HG02840 (cell line): ENCODE results near the gene SPG11.
"Not testable (repeated sequence)": the region's sequence is repeated elsewhere in the genome, so short reads cannot be mapped to it uniquely, and the experiment has no call there.

Experiments
- ATAC-seq: cut with Tn5 transposase; IDR thresholded peaks from one replicate; pipeline ENCODE4 v1.9.1; 2021; ENCODE audit warnings: mild to moderate bottlenecking, moderate library complexity, moderate number of reproducible peaks; ENCODE audit not compliant: unreplicated experiment, low FRiP score

SPG11 gene, protein sequence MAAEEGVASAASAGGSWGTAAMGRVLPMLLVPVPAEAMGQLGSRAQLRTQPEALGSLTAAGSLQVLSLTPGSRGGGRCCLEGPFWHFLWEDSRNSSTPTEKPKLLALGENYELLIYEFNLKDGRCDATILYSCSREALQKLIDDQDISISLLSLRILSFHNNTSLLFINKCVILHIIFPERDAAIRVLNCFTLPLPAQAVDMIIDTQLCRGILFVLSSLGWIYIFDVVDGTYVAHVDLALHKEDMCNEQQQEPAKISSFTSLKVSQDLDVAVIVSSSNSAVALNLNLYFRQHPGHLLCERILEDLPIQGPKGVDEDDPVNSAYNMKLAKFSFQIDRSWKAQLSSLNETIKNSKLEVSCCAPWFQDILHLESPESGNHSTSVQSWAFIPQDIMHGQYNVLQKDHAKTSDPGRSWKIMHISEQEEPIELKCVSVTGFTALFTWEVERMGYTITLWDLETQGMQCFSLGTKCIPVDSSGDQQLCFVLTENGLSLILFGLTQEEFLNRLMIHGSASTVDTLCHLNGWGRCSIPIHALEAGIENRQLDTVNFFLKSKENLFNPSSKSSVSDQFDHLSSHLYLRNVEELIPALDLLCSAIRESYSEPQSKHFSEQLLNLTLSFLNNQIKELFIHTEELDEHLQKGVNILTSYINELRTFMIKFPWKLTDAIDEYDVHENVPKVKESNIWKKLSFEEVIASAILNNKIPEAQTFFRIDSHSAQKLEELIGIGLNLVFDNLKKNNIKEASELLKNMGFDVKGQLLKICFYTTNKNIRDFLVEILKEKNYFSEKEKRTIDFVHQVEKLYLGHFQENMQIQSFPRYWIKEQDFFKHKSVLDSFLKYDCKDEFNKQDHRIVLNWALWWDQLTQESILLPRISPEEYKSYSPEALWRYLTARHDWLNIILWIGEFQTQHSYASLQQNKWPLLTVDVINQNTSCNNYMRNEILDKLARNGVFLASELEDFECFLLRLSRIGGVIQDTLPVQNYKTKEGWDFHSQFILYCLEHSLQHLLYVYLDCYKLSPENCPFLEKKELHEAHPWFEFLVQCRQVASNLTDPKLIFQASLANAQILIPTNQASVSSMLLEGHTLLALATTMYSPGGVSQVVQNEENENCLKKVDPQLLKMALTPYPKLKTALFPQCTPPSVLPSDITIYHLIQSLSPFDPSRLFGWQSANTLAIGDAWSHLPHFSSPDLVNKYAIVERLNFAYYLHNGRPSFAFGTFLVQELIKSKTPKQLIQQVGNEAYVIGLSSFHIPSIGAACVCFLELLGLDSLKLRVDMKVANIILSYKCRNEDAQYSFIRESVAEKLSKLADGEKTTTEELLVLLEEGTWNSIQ (N-terminal part only)

DNA sequence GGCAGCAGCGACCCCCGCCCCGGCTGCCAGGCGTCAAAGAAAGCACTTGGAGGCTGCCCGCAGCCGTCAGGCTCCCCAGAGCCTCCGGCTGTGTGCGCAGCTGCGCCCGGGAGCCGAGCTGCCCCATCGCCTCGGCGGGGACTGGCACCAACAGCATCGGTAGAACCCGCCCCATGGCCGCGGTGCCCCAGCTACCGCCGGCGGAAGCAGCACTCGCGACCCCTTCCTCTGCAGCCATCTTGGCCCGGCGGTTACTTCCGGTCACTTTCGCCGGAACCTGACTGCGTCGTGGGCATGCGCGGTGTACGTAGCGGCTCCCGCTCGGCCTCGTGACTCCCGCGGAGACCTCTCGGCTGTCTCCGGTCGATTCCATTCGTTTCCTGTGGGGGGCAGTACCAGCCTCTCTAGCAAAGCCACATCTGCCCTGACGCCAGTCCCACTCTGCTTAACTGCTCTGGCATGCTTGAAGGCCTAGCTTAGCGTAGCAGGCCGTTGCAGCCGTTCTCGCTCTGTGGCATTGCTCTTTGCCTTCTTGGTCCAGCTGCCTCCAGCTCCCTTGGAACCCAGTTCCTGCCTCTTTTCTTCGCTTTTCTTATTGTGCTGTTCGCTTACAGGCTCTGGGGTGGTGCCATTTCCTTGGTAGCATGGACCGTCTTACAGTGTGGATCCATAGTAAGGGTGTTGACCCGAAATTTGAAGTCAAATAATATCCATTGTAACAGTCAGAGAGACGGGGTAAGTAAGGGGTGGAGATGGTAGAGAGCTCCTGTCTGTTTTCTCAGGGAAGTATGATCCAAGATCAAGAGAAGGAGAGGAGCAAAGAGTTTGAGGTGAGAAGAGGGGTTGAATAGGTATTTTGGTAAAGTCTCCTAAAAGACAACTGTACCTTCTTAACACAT is at the start of gene SPG11:
SPG11 (minus strand) TSS at position 253 of the 899 bp plus-strand sequence; CDS start at position 238, 15 bp downstream.
- ATAC-seq: peak; percentile 83

DNA sequence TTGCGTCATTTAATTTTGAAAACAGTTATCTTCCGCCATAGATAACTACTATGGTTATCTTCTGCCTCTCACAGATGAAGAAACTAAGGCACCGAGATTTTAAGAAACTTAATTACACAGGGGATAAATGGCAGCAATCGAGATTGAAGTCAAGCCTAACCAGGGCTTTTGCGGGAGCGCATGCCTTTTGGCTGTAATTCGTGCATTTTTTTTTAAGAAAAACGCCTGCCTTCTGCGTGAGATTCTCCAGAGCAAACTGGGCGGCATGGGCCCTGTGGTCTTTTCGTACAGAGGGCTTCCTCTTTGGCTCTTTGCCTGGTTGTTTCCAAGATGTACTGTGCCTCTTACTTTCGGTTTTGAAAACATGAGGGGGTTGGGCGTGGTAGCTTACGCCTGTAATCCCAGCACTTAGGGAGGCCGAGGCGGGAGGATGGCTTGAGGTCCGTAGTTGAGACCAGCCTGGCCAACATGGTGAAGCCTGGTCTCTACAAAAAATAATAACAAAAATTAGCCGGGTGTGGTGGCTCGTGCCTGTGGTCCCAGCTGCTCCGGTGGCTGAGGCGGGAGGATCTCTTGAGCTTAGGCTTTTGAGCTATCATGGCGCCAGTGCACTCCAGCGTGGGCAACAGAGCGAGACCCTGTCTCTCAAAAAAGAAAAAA is 49.0 kb upstream of the SPG11 start:
- ATAC-seq: no peak

DNA sequence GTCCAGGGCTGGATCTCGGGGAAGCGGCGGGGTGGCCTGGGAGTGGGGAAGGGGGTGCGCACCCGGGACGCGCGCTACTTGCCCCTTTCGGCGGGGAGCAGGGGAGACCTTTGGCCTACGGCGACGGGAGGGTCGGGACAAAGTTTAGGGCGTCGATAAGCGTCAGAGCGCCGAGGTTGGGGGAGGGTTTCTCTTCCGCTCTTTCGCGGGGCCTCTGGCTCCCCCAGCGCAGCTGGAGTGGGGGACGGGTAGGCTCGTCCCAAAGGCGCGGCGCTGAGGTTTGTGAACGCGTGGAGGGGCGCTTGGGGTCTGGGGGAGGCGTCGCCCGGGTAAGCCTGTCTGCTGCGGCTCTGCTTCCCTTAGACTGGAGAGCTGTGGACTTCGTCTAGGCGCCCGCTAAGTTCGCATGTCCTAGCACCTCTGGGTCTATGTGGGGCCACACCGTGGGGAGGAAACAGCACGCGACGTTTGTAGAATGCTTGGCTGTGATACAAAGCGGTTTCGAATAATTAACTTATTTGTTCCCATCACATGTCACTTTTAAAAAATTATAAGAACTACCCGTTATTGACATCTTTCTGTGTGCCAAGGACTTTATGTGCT is 48.4 kb upstream of the SPG11 start:
- no peak for ATAC-seq

DNA sequence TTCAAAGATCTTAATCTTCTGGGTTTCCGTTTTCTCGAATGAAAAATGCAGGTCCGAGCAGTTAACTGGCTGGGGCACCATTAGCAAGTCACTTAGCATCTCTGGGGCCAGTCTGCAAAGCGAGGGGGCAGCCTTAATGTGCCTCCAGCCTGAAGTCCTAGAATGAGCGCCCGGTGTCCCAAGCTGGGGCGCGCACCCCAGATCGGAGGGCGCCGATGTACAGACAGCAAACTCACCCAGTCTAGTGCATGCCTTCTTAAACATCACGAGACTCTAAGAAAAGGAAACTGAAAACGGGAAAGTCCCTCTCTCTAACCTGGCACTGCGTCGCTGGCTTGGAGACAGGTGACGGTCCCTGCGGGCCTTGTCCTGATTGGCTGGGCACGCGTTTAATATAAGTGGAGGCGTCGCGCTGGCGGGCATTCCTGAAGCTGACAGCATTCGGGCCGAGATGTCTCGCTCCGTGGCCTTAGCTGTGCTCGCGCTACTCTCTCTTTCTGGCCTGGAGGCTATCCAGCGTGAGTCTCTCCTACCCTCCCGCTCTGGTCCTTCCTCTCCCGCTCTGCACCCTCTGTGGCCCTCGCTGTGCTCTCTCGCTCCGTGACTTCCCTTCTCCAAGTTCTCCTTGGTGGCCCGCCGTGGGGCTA is 47.8 kb upstream of the SPG11 start, which contains the start of the genes B2M and PATL2:
B2M (plus strand) TSS at position 422 of the 647 bp plus-strand sequence; CDS start at position 452, 30 bp downstream.
PATL2 (minus strand) TSS at position 228 of the 647 bp plus-strand sequence. CDS start 34,833 bp downstream, outside the sequence.
- ATAC-seq: peak; percentile 83

DNA sequence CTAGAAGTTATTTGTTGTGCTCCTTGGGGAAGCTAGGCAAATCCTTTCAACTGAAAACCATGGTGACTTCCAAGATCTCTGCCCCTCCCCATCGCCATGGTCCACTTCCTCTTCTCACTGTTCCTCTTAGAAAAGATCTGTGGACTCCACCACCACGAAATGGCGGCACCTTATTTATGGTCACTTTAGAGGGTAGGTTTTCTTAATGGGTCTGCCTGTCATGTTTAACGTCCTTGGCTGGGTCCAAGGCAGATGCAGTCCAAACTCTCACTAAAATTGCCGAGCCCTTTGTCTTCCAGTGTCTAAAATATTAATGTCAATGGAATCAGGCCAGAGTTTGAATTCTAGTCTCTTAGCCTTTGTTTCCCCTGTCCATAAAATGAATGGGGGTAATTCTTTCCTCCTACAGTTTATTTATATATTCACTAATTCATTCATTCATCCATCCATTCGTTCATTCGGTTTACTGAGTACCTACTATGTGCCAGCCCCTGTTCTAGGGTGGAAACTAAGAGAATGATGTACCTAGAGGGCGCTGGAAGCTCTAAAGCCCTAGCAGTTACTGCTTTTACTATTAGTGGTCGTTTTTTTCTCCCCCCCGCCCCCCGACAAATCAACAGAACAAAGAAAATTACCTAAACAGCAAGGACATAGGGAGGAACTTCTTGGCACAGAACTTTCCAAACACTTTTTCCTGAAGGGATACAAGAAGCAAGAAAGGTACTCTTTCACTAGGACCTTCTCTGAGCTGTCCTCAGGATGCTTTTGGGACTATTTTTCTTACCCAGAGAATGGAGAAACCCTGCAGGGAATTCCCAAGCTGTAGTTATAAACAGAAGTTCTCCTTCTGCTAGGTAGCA is 47.0 kb upstream of the SPG11 start:
- ATAC-seq: peak; percentile 1

DNA sequence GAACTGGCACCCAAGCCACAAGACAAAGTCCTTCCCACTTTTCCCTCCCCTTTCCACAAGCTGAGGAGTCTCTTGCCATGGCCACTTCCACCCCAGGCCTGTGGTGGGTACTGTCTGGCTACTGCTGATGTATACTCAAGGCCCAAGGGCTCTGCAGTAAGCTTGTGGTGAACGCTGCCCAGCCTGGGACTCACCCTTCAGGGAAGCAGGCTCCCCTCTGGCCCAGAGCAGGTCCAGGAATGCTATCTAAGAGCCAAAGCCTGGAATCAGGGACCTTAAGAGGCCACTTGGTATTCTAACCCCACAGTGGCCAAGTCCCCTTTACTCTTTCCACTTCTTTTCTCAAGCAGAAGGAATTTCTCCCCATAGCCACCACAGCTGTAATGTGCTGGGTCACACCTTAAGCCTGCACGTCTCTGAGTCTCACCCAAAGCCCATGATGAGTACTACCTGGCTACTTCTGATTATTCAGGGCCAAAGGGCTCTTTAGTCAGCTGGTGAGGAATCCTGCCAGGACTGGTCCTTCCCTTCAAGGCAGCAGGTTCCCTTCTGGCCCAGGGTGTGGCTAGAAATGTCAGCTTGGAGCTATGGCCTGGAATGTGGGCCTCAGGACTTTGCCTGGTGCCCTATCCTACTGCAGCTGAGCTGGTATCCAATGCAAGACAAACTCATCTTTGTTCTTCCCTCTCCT is 43.6 kb upstream of the SPG11 start:
- no peak for ATAC-seq

DNA sequence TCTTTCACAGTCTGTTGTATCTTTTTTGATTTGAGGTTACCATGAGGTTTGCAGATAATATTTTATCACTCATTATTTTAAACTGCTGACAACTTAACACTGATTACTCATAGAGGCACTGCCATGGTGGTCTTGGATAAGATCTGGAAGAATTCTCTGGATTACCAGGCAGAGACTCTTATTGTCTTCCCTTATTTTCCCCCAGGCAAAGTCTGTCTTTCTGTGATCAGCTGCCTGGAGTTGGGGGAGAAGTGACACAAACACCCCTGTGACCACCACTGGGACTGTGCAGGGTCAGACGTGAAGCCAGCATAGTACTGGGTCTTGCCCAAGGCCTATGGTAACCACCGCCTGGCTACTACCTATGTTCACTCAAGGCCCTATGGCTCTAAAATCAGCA is 42.9 kb upstream of the SPG11 start:
- no peak for ATAC-seq

DNA sequence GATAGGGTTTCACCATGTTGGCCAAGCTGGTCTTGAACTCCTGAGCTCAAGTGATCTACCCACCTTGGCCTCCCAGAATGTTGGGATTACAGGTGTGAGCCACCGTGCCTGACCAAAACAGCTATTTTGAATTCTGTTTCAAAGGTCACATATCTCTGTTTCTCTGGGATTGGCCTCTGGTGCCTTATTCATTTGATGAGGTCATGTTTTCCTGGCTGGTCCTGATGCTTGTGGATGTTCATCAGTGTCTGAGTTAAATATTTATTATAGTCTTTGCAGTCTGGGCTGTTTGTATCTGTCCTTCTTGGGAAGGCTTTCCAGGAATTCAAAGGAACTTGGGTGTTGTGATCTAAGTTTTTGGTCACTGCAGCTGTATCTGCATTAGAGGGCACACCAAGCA is 42.5 kb upstream of the SPG11 start:
- no peak for ATAC-seq

DNA sequence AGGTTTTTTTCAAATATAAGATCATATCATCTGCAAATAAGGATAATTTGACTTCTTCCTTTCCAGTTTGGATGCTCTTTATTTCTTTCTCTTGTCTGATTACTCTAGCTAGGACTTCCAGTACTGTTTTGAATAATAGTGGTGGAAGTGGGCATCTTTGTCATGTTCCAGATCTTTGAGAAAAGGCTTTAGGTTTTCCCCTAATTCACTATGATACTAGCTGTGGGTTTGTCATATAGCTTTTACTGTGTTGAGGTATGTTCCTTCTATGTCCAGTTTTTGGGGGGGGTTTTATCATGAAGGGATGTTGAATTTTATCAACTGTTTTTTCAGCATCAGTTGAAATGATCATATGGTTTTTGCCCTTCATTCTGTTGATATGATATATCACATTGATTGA is 37.2 kb upstream of the SPG11 start:
- ATAC-seq: not testable (repeated sequence)

DNA sequence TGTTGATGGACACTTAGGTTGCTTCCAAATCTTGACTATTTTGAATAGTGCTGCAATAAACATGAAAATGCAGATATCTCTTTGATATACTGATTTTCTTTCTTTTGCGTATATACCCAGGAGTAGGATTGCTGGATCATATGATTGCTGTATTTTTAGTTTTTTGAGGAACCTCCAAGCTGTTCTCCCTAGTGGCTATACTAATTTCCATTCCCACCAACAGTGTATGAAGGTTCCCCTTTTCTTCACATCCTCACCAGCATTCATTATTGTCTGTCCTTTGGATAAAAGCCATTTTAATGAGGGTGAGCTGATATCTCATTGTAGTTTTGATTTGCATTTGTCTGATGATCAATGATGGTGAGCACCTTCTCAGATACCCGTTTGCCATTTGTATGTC is 35.2 kb upstream of the SPG11 start:
- ATAC-seq: no peak

DNA sequence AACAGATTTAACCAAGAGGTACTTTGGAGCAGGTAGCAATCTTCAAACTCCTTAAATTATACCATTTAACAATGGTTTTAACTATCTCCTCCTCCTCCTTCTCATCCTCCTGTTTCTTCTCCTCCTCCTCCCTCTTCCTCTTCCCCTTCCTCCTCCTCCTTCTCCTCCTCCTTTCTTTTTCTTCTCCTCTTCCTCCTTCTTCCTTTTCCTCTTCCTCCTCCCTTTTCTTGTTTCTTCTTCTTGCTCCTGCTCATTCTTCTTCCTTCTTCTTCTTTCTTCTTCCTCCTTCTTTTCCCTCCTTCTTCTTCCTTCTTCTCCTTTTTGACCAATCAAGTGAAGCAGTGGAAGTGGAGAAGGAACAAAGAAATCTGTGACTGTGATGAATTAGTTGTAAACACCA is 33.6 kb upstream of the SPG11 start:
- no peak for ATAC-seq

DNA sequence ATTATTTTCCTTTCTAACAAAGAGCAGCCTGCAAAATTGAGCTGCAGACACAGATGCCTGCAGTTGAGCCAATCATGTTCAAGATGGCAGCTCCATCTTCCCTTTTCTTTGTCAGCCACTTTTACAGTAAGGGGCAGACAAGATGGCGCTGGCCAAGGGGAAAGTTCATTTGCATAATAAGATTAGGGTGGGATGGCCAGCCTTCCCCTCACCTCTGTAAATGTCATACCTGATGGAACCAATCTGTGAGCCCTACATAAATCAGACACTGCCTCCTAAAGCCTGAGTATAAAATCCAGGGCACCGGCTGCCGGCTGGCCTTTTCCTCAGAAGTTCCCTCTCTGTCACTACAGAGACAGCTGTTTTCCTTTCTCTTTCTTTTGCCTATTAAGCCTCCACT is 31.8 kb upstream of the SPG11 start:
- no peak for ATAC-seq

DNA sequence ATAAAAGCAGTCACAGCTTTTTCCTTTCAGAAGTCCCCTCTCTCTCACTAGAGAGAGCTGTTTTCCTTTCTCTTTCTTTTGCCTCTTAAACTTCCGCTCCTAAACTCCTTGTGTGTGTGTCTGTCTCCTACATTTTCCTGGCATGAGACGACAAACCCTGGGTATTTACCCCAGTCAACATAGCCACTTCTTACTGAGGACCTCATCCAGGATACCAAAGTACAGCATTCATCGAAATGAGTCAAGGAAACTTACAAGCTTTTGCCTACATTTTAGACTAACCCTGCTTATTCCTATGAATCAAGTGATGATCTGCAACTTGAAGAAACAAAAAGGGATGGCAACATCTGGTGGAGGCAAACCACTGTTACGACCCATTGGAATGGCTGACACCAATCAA is 31.0 kb upstream of the SPG11 start:
- ATAC-seq: no peak

DNA sequence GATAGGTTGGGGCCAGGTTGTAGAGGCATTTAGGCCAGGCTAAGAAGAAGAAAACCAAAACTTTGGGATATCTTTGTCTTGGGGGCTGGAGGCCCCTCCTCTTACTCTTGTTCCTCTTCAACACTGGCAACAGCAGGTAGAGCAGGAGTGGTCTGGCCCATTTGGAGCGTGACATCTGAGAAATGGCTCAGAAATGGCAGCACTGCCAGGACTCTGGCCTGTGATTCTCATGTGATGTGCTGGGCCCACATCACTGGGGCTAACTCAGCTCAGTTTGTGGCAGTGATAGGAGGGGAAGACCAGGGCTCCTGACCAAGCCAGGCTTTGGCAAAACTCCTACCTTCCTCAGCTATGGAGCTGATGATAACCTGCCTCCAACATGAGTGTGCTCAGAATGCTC is 29.2 kb upstream of the SPG11 start:
- no peak for ATAC-seq

DNA sequence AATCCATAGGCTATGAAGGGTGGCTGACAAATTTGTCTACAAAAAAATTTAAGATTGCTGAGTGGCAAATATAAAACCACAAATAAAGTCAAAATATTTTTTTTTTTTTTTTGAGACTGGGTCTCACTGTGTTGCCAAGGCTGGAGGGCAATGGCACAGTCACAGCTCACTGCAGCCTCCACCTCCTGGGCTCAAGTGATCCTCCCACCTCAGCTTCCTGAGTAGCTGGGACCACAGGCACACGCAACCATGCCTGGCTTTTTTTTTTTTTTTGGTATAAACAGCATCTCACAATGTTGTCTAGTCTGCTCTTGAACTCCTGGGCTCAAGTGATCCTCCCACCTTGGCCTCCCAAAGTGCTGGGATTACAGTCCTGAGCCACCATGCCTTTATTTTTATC is 26.8 kb upstream of the SPG11 start:
- ATAC-seq: not testable (repeated sequence)

DNA sequence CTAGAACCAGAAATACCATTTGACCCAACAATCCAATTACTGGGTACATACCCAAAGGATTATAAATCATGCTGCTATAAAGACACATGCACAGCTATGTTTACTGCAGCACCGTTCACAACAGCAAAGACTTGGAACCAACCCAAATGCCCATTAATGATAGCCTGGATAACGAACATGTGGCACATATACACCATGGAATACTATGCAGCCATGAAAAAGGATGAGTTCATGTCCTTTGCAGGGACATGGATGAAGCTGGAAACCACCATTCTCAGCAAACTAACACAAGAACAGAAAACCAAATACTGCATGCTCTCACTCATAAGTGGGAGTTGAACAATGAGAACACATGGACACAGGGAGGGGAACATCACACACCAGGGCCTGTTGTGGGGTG is 25.9 kb upstream of the SPG11 start:
- ATAC-seq: not testable (repeated sequence)
